Endodermal cell (in vitro differentiated cells): ENCODE results near the gene CDH2. TPM values are rescaled to one million over a fixed set of nuclear protein-coding genes. Genes with fewer than 3 reads are reported as not detected.

Experiments used
- DNase-seq: peaks from one replicate; pipeline ENCODE4 v3.0.0-alpha.2; 2017
- H3K27ac ChIP-seq: 2 replicates; pipeline ENCODE4 v1.5.1; 2013; ENCODE audit warnings: mild to moderate bottlenecking, low read depth, low read length, moderate library complexity
- H3K27me3 ChIP-seq: 2 replicates; pipeline ENCODE4 v1.6.1; 2013; ENCODE audit warnings: mild to moderate bottlenecking, low read length, moderate library complexity; ENCODE audit not compliant: insufficient read depth, control insufficient read depth, poor library complexity, severe bottlenecking
- H3K36me3 ChIP-seq: 2 replicates; pipeline ENCODE4 v1.7.0; 2013; ENCODE audit warnings: mild to moderate bottlenecking, low read length, moderate library complexity; ENCODE audit not compliant: control insufficient read depth, insufficient read depth
- H3K4me1 ChIP-seq: one replicate; pipeline ENCODE4 v1.7.0; 2013; ENCODE audit warnings: low read length; ENCODE audit not compliant: control insufficient read depth, insufficient read depth
- H3K4me3 ChIP-seq: 2 replicates; pipeline ENCODE4 v1.5.1; 2013; ENCODE audit warnings: mild to moderate bottlenecking, low read length, moderate library complexity
- H3K9ac ChIP-seq: 2 replicates; pipeline ENCODE4 v1.6.1; 2013; ENCODE audit warnings: mild to moderate bottlenecking, low read length, moderate library complexity; ENCODE audit not compliant: poor library complexity, severe bottlenecking; ENCODE audit errors: extremely low read depth
- H3K9me3 ChIP-seq: 2 replicates; pipeline ENCODE4 v1.6.1; 2013; ENCODE audit warnings: mild to moderate bottlenecking, low read length, moderate library complexity; ENCODE audit not compliant: control insufficient read depth
- H3K27ac Mint-ChIP-seq: 2 replicates; pipeline ENCODE4 v1.8.0; 2020; ENCODE audit warnings: mixed read lengths
- H3K27me3 Mint-ChIP-seq: 2 replicates; pipeline ENCODE4 v1.8.0; 2021; ENCODE audit warnings: mild to moderate bottlenecking, mixed read lengths; ENCODE audit not compliant: insufficient read depth
- H3K36me3 Mint-ChIP-seq: 2 replicates; pipeline ENCODE4 v1.8.0; 2020; ENCODE audit warnings: low read depth, mixed read lengths
- H3K4me1 Mint-ChIP-seq: 2 replicates; pipeline ENCODE4 v1.8.0; 2020; ENCODE audit warnings: mixed read lengths
- H3K4me3 Mint-ChIP-seq: 2 replicates; pipeline ENCODE4 v1.8.0; 2020; ENCODE audit warnings: mild to moderate bottlenecking, moderate library complexity, mixed read lengths
- H3K9me3 Mint-ChIP-seq: 2 replicates; pipeline ENCODE4 v1.8.0; 2020; ENCODE audit warnings: mild to moderate bottlenecking, mixed read lengths
- CTCF ChIP-seq: fragments of 200-600 bp; sonication (generic); conservative IDR thresholded peaks from 2 replicates; pipeline ENCODE4 v1.5.0; 2021; ENCODE audit warnings: antibody characterized with exemption, mild to moderate bottlenecking
- WGBS, 2 experiments: methylation state at CpG; one replicate each; pipeline versions ENCODE4 v1.1.5 to v1.1.7; 2013; ENCODE audit warnings: missing lambda C conversion rate in 2 of 2, mixed read lengths in 1 of 2; ENCODE audit not compliant: insufficient coverage in 1 of 2, insufficient read length in 1 of 2; 5-methylcytosine and 5-hydroxymethylcytosine counted together
- total RNA-seq, 2 donors: library from RNA; stranded (reverse); fragmentation: NEBNext Ultra II Directional in 1 of 2; extraction: Animal tissue kit (Norgen Biotek cat#: 25700) in 1 of 2; gene quantifications; 2 replicates in 1 of 2; 3 replicates in 1 of 2; pipeline ENCODE4 v1.2.1, GENCODE V29; 2021

CDH2 gene
- total RNA-seq, 2 donors from 2014 or later, result 486 to 572 TPM

DNA sequence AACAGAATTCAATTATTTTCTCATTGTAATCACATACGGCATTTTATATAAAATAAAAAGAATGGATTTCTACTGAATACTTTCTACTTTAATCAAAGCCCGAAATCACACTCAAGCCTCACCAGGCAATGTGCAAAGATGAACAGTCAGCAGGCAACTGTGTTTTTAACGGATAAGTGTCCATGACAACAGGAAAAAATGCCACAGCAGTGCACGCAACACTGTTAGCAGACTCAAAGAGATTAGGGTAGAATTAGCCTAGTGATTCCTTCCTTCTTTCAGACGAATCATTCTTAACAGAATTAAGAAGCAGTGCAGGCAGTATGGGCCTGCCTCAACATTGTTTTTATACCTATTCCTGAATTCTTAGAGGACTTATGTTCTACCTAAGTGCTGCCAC lies 135.6 kb downstream of the CDH2 start:
- peak overlapping the region; percentile 54 for H3K27ac ChIP-seq
- Mint-ChIP-seq H3K36me3 (peaks cover 18% of the 10 kb centered on the region), H3K27ac (peak overlapping the region; percentile 45), H3K9me3 (no peaks in the 10 kb centered on the region), H3K27me3 (no peaks in the 10 kb centered on the region), H3K4me1 (peaks cover 81% of the 10 kb centered on the region), H3K4me3 (no peak overlapping the region)
- H3K4me3 ChIP-seq, result no peak overlapping the region
- TF ChIP-seq CTCF, result no peak
- no peak overlapping the region for H3K9ac ChIP-seq
- no peak for DNase-seq
- peaks cover 49% of the 10 kb centered on the region for H3K36me3 ChIP-seq
- 56 to 71% methylated on average over 4 of the region's 5 CpGs for WGBS, 2 experiments
- H3K27me3 ChIP-seq, result no peaks in the 10 kb centered on the region
- H3K9me3 ChIP-seq, result no peaks in the 10 kb centered on the region
- peaks cover 21% of the 10 kb centered on the region for H3K4me1 ChIP-seq

- H3K9ac ChIP-seq, result no peak overlapping the region
- H3K4me1 Mint-ChIP-seq, result peaks cover 79% of the 10 kb centered on the region
- peak overlapping the region; percentile 5 for H3K27ac ChIP-seq
- H3K27ac Mint-ChIP-seq, result peak overlapping the region; percentile 45
- H3K36me3 Mint-ChIP-seq, result peaks cover 18% of the 10 kb centered on the region
- no peaks in the 10 kb centered on the region for H3K9me3 Mint-ChIP-seq
- no peak for TF ChIP-seq CTCF
- H3K27me3 Mint-ChIP-seq, result no peaks in the 10 kb centered on the region
- H3K36me3 ChIP-seq, result peaks cover 55% of the 10 kb centered on the region
- H3K9me3 ChIP-seq, result no peaks in the 10 kb centered on the region
- no peak overlapping the region for H3K4me3 ChIP-seq
- H3K4me1 ChIP-seq, result peaks cover 25% of the 10 kb centered on the region
- H3K27me3 ChIP-seq, result no peaks in the 10 kb centered on the region
- no peak for DNase-seq
- no peak overlapping the region for H3K4me3 Mint-ChIP-seq
Measured at GRCh38 chr18:28040716-28041115, 136.2 kb downstream of the CDH2 start.

- H3K27ac ChIP-seq, result no peak overlapping the region
- no peak overlapping the region for H3K4me3 ChIP-seq
- H3K9ac ChIP-seq, result no peak overlapping the region
- H3K36me3 ChIP-seq, result peaks cover 55% of the 10 kb centered on the region
- Mint-ChIP-seq H3K36me3 (peaks cover 18% of the 10 kb centered on the region), H3K27me3 (no peaks in the 10 kb centered on the region), H3K4me3 (no peak overlapping the region), H3K4me1 (peaks cover 78% of the 10 kb centered on the region), H3K27ac (no peak overlapping the region), H3K9me3 (no peaks in the 10 kb centered on the region)
- no peaks in the 10 kb centered on the region for H3K9me3 ChIP-seq
- 91 to 93% methylated on average over 2 of the region's 2 CpGs for WGBS, 2 experiments
- H3K4me1 ChIP-seq, result peaks cover 22% of the 10 kb centered on the region
- H3K27me3 ChIP-seq, result no peaks in the 10 kb centered on the region
- no peak for TF ChIP-seq CTCF
- no peak for DNase-seq
Measured at GRCh38 chr18:28040211-28040610, 136.7 kb downstream of the CDH2 start.
